Esophagus mucosa (tissue), 1 donor: Measurements from ENCODE around the gene GPR37. TPM values are rescaled to one million over a fixed set of nuclear protein-coding genes. Genes with fewer than 3 reads are reported as not detected.

Experiments used
- ATAC-seq: fragments of 200-7000 bp; cut with Tn5 transposase; one replicate; pipeline ENCODE4 v1.9.1; 2020
- total RNA-seq: library from RNA; stranded (reverse); gene quantifications from one replicate; pipeline ENCODE4 v1.2.4, GENCODE V29; 2023
- donor health status: DM: yes; HTN: yes; CAD: no.

Gene GPR37, protein sequence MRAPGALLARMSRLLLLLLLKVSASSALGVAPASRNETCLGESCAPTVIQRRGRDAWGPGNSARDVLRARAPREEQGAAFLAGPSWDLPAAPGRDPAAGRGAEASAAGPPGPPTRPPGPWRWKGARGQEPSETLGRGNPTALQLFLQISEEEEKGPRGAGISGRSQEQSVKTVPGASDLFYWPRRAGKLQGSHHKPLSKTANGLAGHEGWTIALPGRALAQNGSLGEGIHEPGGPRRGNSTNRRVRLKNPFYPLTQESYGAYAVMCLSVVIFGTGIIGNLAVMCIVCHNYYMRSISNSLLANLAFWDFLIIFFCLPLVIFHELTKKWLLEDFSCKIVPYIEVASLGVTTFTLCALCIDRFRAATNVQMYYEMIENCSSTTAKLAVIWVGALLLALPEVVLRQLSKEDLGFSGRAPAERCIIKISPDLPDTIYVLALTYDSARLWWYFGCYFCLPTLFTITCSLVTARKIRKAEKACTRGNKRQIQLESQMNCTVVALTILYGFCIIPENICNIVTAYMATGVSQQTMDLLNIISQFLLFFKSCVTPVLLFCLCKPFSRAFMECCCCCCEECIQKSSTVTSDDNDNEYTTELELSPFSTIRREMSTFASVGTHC
- total RNA-seq, result 5.9 TPM

DNA sequence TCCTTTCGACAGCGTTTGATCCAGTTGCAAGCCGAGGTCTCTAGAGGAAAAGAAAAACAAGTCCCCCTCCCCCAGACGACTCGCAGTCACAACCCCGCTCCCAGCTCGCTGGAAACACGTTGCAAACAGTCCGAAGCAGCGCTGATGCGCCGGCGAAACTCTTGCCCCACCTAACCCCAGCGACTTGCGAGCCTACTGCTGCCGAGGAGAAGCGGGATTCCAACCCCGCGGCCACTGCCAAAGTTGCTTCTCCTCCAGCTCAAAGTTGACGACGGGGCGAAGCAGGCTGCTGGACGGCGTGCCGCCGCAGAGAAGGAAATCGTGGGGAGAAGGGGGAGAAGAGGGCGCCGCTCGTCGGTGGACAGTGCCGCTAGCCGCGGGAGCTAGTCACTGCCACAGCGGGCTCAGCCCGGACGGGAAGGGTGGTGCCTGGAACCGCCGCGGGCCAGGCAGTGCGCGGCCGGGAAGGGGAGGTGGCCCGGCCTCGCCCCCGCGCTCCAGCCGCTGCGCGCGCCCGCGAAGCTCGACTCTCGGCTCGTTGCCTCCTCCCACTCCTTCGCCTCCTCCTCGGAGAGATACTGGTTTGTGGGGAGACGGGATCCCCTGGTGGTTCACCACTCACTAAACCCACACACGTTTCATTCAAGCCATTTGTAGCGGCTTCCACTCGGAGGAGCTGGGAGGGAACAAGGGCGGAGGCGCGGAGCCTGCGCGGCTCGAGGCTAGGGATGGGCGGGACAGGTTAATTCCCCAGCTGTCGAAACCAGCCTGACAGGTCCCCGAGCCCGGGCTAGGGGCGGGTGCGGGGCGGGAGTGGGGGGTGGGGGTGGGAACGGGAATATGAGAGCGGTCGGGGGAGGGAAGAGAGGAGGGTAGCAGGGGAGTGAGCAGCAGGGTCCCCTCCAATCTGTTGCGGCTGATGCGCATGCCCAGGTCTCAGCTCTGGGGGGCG is at the start of gene GPR37:
Gene GPR37 (minus strand): TSS at position 392 of the 952 bp plus-strand sequence. CDS start 816 bp downstream, outside the sequence.
- ATAC-seq, result peak; percentile 96

DNA sequence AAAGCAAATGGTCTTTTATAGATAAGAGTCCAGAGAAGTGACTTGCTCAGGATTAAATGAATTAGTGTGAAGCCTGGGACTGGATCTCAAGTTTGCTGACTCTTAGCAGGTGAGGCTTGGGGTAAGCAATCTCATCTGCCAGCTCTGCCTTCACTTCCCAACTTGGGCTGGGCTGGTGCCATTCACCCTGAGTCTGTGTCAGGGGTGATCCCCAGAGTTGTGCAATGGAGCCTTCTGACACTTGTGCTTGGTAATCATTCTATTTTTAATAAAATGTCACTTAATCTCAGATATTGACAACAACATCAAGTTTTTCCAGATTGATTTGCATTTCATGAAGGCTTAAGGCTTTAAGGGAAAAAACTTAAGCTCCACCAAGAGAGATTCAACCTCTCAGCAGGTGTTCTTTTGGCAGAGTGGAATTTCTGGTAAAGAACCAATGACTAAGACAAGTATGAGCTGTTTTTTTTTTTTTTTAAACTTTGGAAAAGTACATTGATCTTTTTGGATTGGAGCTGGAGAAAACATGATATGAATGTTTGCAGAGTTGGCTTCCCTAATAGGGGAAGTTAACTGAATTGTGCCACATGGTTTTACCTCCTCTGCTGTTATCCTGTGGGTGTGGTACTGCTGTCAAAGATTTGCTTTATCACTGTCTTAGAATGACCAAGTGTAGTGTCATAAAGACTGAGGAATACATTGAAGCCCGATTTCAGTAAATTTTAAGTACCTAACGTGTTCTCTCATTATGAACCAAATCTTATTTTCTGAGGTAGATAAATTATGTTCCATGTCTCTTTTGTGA is 48.6 kb upstream of the GPR37 start:
- peak; percentile 91 for ATAC-seq

DNA sequence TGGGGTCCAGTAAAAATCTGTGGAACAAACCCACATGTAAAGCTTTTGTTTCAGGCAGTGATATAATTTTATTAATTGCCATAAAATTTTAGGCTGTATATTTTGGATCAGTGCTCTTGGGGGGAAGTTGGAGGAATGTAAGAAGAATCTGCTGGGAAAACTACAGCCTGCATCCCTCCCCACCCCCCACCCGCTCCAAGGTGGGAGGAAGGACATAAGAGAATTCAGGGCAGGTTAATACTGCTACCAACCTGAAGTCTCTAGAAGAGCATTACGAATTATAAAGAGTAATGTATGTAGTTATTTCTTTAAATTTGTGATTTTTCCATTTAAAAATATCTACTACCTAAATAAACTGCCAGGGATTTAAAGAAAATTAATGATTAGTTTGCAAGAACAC is 47.2 kb upstream of the GPR37 start:
- ATAC-seq, result no peak

DNA sequence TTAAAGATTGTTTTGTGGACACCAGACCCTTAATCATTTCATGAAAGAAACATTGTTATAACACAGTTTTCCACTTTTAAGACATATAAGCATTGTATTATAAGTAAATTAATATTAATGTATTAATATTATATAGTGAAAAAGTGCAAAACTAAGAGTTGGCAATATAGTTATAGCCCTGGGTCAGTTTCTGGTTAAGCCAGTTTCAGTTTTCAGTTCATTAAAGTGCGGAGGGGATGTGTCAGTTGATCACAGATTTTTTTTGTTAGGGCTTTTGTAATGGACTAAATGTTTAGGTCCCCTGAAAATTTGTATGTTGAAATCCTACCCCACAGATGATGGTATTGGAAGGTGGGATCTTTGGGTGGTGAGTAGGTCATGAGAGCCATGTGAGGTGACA is 45.7 kb upstream of the GPR37 start:
- ATAC-seq, result no peak

DNA sequence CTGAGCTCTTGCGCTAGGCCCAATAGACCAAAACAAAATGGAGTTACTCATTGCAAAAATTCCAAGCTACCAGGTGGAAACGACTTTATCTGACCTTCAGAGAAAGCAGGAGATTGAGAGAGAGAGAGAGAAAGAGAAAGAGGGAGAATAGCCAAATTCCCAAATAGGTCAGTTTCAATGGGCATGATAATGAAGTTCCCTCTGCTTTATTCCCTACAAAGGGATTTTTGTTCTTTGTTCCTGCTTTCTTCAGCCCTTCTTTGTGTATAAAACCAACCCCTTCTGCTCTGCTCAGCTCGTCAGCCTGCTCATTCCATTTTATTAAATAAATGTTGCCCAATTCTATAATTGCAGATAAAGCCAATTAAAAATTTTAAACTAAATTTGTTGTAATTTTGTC is 45.0 kb upstream of the GPR37 start:
- no peak for ATAC-seq

DNA sequence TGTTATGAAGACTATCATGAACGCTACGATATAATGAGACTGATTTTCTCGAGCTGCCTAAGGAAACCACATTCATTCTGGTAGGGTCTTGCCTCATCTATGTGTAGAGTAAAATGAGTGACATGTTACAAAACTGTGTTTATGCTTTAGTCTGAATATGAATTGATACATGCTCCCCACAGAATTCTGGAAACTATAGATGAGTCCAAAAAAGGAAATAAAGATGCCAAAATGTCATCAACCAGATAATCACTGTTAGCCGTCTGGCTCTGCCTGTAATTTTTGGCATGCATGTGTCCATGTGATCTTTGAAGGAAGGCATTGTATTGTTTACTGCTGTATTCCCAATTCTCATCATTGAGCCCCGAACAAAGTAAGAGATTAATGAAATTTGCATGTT is 42.6 kb upstream of the GPR37 start:
- no peak for ATAC-seq

DNA sequence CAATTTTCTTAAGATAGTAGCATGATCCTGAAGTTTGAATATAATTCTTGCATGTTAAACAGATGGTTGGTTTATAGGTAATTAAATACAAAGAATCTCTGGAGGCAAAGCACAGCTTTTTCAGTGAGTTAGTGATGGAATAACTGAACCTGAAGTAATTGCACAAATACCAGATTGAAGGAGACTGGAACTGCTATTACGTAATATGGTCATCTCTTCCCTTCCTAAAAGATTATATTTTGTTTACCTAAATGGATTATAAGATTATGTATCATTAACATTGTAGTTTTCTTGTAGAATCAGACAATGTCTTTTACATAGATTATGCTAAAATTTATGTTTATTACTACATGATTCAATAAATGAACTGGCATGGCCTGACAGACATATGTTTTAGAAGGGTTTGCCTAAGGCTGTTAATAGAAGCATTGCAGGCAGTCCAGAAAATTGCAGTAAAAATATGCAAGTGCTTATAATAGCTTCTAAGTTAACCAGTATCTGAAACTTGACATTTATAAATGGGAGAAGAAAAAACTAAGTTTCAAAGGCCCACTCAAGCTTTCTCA is 35.8 kb upstream of the GPR37 start:
- no peak for ATAC-seq

DNA sequence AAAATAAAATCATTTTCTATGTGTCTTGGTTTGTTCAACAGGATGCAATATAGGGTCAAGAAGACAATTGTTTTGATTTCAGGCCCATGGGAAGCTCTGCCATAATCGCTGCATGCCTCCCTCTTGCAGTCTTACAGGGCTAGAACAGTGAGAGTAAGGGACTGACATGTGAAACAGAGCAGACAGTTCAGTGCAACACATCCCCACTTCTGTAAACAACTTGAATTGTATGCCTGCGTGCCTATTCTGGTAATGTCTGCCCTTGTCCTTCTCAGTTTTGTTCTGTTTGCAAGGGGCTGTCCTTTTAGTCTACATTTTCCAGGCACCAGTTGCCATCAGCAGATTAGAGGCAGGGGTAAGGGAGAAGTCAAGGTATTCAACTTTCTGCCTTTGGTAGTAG is 34.8 kb upstream of the GPR37 start:
- ATAC-seq, result no peak

DNA sequence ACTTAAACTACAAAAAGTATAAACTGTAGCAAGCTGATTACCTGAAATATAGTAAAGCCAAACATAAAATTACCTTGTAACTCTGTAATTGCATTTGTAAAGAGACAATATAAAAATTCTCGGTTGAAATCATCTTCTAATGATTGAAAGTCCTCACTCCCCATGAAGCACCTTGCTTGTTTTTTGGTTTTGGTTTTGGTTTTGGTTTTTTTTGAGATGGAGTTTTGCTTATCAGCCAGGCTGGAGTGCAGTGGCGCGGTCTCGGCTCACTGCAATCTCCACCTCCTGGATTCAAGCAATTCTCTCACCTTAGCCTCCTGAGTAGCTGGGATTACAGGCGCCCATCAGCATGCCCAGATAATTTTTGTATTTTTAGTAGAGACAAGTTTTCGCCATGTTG is 33.9 kb upstream of the GPR37 start:
- no peak for ATAC-seq

DNA sequence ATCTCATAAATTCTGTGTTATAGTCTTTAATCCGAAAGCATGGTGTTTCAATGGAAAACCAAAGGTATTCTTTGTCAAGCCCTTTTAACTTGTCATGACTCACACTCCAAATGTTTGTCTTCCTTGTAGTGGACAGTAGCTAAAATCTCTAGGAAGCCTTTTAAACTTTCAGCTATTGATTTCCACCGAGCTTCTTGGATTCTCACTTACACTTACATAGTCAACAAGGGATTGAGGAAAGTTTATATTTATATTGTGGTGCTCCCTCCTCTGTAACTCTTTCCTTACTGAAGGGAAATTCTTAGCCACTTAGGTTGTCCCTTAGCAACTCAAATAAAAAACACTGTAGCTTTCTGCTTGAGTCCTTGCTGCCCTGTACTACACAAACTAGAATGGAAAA is 31.2 kb upstream of the GPR37 start:
- no peak for ATAC-seq

DNA sequence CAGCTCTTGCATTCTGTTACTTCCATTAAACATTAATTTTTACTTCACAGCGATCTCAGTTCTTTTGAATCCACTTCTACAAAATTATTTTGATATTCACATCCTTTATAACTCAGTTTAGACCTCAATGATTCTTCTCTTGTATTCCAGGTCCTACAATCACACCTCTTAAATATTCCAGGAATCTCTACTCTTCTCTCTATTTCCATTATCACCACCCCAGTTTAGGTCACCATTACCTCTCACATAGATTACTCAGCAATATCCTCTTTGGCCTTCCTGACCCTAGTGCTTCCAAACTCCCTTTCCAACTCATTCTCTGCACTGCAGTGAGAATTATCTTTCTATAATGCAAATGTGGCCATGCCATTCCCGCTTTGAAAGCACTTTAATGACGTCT is 27.1 kb upstream of the GPR37 start:
- no peak for ATAC-seq

DNA sequence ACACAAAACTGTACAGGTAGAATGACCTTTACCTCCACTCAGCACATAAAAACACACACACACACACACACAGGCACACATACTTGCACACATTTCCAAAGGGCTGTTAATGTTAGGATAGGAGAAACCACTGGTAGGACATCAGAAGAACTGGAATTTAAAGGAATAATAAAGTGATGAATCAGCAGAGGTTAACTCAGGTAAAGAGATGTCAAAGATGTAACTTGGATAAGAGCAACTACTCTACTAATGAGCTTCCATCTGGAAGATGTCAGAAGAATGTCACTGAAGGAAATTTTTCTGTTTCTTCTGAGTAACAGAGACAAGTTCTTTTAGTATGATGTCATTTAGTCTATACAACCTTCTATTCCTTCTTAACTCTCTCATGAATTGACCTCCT is 26.4 kb upstream of the GPR37 start:
- ATAC-seq, result no peak

DNA sequence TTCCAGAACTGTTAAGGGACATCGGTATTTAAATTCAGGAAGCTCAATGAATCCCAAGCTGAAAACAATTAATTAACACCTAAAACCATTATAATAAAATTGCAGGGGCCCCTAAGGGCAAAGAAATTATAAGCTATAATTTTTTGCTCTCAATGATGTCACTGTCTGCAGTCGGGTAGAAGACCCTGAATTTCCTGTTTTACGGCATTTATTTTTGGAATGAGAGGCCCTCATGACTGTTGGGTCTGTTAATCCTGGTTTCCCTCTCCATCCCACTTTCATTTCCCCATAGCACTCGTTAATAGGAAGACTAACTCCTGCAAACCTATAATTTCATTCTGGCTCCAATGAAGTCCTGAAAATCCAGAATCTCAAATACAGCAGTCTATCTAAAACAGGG is 25.8 kb upstream of the GPR37 start:
- no peak for ATAC-seq

DNA sequence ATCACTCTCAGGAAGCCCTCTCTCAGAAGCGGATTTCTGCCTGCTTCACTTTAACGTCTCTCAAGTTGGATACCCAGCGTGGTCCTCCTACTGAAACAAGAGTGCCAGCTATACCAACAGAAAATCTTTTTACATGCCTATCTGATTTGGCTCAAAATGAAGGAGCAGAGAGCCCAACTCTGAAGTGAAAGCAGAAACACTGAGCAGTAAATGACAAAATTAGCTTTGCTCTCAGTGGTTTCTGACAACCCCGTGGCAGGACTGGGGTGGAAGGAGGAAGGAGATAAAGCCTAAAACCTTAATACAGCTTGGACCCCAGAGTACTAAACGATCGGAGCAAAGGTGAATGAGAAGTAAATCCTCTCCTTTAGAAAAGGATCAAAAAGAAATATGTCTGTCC is 25.1 kb upstream of the GPR37 start:
- no peak for ATAC-seq

DNA sequence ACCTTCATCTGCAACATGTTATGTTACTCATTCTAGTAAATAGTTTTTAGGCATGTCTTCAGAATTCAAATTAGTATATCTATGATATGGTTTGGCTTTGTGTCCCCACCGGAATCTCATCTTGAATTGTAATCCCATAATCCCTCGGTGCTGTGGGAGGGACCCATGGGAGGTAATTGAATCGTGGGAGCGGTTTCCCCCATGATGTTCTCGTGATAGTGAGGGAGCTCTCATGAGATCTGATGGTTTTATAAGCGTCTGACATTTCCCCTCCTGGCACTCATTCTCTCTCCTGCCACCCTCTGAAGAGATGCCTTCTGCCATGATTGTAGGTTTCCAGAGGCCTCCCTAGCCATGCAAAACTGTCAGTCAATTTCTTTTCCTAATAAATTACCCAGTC is 20.4 kb upstream of the GPR37 start:
- ATAC-seq, result no peak

DNA sequence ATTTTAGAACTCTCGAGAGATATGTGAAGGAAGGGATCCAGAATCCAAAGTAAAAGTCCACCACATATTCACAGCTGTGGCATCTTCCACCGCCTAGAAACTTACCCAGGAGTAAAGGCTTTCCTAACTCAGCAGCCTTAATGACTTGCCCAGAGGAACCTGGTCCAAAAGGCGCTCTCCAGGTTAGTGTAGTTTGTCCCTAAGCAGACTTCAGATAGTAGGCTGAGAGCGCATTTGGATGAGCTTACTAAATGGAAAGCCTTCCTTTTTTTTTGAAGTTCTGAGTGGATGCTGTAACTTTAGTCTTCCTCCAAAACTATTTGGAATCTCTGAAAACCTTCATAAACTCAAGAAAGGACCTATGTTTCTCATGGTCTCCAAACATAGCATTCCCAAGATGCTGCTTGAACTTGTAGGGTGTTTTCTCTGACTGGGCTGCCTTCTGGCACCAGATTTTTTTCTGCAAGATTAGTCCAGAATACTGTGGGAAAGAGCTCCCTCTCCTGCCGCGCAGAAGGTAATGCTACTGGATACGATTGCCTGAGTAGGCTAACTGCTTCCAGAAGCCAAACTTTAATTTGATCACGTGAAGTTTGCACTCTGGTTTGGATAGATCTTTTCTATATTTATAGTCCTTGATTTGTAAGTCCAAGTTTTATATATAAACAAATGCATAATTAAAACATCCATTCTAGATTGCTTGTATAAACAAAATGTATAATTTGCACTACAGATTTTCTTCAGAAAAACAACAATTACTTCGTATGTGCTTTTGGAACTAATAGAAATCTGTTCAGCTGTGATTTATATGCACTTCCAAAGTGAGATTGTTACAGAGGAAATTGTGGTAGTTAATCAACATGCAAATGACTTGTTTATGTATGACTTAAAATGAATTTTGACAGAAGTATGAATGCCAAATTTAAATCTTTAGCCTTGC is 19.6 kb upstream of the GPR37 start:
- peak; percentile 84 for ATAC-seq

DNA sequence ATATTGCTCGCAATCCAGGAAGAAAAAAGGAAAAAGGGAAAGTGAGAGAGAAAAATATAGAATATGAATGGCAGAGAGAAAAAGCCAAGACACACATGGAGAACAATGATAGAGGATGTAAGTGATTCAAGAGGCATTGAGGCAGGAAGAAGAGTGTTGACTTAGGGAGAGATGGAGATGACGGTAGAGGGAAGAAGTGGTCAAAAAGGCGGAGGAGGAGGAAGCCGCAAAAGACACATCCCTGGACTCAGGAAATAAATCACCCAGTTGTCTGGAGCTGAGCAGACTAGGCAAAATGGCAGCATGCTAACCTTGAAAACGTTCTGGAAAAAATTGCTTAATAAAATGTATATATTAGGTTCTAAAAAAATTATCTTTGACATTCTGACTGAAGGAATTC is 17.7 kb upstream of the GPR37 start:
- ATAC-seq, result no peak

DNA sequence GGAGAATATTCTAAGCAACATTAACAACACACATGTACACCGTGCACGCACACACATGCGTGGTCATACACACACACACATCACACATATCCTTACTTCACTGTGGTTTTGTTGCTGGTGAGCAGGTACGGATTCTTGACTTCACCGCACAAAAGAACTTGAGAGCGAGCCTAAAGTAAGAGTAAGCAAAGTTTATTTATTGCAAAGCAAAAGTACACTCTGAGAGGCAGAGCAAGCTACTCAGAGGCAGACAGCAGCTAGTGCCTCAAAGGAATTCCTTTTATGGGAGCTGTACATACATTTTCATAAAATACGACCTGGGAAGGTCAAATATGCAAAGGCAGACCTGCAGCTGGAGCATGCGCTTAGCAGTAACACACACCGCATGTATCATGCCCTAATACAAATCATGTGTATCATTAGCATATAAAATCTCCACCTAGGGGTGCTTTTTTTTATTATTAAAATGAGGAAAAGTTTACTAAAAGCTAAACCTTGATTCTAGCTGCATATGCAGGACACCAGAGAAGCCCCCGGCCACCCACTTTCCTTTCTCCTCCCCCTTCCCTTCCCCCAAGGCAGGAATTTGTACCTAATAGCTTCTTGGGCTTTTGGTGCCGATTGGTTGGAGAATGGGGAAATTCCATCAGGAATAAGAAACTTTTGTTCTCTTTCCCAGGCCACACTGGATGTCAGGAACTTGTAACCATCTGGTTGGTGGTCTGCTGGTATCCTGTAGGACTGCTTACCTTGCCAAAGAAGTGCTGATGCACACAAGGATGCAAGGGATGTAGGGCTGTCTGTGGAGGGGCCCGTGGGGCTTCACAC is 16.5 kb upstream of the GPR37 start:
- ATAC-seq, result no peak

DNA sequence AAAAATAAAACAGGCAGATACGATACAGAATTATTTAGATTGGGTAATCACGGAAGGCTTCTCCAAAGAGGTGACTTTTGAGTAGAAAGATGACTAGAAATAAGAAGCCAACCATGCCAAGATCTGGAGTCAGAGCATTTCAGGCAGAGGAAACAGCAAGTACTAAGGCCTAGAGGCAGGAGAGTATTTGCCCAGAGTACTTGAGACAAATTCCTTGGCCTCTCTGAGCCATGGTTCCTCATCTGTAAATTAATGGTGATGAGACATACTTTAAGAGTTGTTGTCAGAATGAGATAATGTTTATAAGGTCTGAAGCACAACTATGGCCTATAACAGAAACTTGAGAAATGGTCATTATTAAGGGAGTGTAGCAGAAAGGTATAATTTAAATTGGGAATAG is 15.8 kb upstream of the GPR37 start:
- no peak for ATAC-seq

DNA sequence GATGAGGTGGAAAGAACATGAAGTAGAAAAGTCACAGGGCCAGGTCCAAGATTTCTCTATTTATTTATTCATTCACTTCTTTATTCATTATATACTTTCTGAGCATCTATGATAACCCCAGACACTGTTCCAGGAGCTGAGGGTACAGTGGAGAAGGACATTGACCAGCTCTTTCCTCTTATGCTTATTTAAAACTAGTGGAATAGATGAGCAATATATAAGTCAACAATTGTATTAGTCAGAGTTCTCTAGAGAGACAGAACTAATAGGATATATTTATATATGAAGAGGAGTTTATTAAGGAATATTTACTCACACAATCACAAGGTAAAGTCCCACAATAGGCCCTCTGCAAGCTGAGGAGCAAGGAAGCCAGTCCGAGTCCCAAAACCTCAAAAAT is 15.0 kb upstream of the GPR37 start:
- ATAC-seq, result no peak
